Measurements from ENCODE around the gene PTGES3L.
"Not testable (repeated sequence)": the region's sequence is repeated elsewhere in the genome, so short reads cannot be mapped to it uniquely, and the experiment has no call there.

Gene PTGES3L

DNA sequence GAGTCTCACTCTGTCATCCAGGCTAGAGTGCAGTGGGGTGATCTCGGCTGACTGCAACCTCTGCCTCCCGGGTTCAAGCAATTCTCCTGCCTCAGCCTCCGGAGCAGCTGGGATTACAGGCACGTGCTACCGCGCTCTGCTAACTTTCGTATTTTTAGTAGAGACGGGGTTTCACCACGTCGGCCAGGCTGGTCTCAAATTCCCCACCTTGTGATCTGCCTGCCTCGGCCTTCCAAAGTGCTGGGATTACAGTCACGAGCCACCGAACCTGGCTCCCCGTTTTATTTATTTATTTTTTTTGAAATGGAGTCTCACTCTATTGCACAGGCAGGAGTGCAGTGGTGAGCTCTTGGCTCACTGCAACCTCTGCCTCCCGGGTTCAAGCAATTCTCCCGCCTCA is 4.2 kb downstream of the PTGES3L start:
- DNase-seq: not testable (repeated sequence)

DNA sequence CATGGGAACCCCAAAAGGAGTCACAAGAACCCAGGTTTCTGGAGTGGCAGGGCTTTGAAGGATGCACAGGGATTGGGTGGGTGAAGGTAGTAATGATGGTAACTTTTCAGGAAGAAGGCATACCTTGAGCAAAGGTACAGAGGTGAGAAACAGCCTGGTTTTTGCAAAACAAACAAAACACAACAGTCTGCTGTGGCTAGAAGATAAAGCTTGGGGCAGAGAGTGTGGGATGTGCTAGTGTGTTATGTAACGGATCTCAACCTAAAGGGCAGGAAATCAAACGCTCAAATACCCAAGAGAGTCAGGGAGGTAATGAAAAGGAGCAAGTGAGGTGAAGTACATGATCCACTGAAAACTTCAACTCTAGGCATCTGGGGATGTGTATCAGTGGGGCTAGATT is 4.6 kb downstream of the PTGES3L start:
- DNase-seq: no peak

DNA sequence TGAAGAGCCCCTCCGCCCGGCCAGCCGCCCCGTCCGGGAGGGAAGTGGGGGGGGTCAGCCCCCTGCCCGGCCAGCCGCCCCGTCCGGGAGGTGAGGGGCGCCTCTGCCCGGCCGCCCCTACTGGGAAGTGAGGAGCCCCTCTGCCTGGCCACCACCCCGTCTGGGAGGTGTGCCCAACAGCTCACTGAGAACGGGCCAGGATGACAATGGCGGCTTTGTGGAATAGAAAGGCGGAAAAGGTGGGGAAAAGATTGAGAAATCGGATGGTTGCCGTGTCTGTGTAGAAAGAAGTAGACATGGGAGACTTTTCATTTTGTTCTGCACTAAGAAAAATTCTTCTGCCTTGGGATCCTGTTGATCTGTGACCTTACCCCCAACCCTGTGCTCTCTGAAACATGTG is 6.6 kb downstream of the PTGES3L start:
- DNase-seq: not testable (repeated sequence)

DNA sequence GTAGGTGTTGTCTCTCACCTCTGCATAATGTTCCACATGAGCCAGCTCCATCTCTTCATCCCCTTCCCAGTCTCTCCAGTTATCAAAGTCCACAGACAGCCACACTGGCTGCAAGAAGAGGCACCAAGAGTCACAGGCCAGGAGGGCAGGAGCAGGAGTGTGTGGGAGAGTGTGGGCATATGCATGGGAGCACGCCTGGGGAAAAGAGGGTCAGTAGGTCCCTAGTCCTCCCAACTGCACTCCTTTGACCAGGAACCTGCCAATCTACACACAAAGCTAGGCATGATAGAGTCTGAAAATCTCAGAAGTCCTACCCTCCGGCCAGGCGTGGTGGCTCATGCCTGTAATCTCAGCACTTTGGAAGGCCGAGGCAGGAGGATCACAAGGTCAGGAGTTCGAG is 8.3 kb downstream of the PTGES3L start:
- DNase-seq: no peak

DNA sequence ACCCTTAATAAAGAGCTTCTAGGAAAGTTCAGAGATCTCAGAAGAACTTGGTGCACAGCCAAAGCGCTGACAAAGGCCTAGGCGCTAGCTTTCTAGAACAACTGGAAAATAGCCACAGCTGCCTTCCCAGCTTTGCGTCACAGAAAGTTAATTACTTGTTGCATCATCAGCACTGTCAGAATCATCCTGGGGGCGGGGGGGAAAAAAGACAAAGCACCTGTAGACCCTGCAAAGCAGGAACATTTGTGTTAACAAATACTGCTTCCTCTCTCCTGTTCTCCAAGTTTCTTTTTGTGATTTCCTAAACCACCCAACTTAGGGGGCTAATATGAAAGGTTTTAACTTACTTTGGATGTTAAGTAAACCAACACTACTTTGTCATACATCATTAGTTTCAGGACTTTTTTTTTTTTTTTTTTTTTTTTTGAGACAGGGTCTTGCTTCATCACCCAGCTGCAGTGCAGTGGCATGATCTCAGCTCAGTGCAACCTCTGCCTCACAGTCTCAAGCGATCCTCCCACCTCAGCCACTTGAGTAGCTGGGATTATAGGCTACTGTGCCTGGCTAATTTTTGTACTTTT is 10.8 kb downstream of the PTGES3L start:
- no peak for DNase-seq

DNA sequence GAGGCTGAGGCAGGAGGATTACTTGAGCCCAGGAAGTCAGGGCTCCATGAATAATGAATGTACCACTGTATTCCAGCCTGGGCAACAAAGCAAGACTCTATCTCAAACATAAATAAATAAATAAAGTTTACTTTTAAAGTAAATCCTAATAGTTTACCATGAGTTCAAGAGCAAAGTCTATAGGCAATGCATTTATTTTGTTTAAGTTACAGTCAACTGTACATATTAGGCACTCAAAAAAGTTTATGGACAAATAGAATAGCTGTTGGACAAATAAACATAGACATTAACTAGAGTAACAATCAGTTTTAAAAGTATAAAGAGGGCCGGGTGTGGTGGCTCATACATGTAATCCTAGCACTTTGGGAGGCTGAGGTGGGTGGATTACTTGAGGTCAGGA is 12.0 kb downstream of the PTGES3L start:
- DNase-seq: no peak

DNA sequence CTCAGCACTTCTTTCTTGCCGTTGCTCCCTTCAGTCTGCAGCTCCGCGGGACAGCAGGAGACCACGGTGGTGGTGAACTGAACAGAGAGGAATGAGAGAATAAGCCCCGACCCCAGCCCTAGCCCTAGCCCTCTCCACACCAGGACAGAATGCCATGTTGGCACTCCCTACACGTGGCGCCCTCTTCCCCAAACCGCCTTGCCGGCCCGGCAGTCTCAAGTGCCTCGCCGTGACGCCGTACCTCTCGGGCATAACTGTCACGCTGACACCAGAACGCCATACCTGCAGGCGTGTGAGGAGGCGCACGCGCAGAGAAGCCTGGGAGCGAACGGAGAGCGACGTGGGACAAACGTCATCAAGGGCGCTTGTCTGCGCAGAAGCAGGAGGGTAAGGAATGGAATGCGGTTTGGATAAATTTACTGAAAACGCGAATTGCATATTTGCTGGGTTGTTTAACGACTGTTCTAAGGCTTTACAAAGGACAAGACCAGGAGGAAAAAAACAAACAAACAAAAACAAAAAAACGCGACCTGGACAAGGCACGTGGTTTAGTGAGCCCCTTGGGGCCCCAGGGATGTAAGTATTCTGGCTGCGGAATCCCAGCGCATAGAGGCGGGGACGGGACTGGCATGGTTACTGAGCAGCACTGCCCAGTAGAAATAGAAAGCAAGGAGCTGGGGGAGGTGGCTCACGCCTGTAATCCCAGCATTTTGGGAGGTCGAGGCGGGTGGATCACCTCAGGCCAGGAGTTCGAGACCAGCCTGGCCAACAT is 15.5 kb downstream of the PTGES3L start, which contains the start of gene AARSD1:
Gene AARSD1, minus strand, starts transcription at position 294 of the 772 bp plus-strand sequence. Its CDS starts 14 bp downstream, at position 280.
- peak; percentile 91 to 92 for DNase-seq

DNA sequence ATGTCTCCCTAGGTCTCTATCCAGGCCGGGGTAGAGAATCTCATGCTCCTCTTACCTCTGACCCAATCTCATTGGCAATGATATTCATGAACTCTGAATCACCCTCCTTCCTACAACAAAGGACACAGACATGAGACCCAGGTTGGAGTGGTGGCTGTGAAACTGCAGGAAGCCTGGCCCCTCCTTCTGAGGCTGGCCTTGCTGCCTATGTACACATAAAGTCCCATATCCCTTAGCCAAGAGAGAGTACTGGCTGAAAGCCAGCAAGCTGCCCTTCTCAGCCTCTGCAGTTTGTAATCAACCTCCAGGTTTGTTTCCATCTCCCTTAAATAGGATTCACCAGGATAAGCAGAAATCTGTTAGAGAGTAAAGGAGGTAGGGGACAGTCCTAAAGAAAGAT is 26.2 kb downstream of the PTGES3L start:
- DNase-seq: no peak

DNA sequence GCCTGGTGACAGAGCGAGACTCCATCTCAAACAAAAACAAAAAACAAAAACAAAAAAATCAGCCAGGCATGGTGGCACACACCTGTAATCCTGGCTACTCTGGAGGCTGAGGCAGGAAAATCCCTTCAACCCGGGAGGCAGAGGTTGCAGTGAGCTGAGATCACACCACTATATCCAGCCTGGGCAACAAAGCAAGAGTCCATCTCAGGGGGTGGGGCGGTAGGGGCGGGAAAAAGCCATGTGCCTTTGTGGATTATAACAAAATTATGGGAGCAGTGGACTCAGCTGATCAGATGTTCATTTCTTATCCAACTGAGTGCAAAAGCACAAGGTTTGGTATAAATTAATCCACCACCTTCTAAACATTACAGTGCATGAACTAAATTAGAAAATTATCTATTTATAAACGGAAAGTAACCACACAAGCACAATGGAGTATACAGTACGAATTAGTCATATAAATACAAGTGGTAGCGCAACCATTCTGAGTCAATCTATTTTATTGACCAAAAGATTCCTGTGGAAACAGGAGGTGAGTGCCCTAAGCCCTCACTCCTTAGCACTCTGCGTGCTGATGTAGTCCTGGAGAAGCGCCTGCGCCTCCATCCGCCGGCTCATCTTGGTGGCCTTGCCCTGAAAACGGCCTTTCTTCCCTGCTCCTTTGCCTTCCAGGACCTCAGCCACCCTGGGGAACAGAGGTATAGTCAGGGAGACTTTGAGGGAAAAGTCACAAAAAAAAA is 29.7 kb downstream of the PTGES3L start:
- no peak for DNase-seq

DNA sequence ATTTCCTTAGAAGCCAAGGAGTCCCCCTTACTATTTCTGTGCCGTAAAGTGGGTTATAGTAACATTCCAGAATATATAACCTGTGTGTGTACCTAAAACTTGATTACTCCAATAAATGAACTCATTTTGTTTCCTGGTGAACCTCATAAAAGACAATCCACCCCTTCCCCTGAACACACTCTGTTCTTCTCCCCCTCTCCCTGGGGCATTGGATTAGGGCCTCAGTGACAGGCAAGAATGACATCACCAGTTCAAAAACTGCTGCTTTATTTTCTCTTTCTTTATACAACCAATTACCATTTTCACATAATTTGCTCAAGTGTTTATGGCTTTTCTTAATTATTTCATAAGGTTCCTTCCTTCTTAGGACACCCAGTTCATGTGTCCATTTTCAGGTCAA is 33.1 kb downstream of the PTGES3L start:
- DNase-seq: no peak

DNA sequence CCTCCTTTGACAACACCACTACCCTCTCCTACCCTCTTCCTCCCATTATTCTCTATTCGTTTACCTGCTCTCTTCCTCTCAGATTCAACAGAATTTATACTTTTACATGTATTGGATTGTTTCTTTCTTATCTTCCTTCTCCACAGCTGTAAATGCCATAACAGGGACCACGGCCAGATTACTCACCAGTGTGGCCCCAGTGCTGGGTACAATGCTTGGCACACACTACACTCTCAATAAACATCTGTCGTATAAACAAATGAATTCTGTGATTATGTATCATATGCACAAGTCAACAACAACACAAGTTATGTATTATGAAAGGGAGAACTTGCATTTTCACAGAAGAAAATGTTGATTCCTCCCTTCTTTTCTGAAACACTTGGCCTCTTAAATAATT is 35.7 kb downstream of the PTGES3L start:
- DNase-seq: no peak

DNA sequence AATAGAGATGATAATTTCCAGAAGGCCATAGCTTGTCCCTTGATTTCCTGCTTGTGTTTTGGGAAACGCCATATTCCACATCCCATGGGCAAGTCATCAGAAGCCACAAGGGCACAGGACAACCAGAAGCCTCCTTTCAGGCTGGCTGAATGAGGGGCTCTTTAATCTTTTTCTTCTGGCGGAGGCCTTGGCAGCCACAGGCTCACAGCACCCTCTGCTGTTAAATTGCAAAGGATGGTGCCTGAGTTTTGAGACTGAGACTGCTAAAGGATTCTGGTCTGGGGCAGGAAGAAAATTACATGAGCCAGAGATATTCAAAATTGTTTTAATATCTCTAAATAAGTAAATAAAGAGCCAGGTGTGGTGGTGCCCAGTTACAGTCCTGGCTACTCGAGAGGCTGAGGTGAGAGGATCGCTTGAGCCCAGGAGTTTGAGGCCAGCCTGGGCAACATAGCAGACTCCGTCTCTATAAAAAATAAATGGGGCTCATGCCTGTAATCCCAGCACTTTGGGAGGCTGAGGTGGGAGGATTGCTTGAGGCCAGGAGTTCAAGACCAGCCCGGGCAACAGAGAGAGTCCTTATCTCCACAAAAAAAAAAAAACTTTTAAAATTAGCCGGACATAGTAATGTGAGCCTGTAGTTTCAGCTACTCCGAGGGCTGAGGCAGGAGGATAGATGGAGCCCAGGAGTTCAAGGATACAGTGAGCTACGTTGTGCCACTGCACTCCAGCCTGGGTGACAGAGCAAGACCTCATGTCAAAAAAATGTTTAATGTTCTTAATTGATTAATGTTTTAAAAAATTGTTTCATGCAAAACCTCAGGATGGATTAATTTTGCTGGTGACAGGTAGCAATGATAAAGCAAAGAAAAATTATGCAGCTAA is 41.9 kb downstream of the PTGES3L start:
- peak; percentile 20 to 22 for DNase-seq

DNA sequence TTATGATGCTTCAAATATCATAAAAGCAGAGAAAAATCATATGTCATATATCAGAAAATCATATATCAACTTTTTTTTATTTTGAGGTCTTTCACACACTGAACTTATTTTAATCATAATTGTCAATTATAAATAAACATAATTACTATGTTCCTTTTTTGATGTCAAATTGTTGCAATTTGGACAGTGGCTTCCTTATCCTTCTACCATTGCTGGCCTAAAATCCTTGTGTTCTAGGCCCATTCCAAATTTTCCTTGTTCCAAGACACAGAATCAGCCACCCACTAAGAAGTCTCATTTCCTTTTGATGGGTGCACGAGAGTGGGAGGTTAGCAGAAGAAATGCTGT is 50.4 kb downstream of the PTGES3L start:
- DNase-seq: no peak

DNA sequence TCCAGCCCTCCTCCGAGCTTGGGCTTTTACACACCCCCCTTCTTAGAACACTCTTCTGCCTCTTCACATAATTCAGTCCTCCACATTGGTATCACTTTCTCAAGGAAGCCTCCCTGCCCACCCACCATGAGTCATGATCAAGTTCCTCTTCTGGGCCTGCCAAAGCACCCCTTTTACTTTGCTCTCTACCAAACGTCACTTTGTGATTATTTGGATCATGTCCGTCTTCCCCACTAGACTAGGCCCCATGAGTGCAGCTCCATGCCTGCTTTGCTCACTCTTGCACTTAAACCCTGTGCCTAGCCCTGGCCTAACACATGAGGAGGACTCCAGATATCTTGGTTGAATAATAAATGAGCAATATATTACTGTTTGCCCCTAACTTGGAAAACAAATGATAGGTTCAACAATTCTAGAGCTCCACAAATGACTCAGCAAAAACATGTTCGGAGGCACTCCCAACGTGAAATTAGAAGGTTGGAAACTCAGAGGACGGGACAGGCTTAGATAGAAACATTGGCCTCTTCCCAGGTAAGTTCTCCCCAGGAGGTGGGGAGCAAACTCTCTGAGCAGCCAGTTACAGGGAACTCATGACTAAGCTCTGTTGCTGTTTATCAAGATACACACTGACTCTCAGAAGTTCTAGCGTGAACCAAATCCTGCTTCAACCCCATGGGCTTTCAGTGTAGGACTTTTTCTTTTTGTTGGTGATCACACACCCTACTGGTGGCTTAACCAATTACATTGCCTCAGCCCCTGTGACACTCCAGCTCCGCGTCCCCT is 51.0 kb downstream of the PTGES3L start:
- DNase-seq: peak; percentile 14 to 65

DNA sequence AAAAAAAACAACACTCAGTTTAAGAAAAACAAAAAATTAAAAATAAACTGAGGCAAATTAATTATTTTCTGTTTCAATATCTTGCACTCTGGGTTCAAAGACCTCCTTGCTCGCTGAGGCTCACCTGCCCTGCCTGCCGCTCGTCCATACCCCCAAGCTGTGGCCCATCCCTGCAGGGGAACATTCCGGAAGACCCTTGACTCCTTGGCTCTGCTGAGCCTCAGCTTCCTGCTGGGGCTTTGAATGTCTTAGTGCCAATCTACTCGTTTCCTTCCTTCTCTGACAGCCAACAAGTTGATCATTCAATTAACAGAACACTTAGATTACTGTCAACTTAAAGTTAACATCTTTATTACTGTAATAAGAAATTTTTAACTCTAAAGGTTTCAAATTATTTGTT is 55.0 kb downstream of the PTGES3L start:
- no peak for DNase-seq

DNA sequence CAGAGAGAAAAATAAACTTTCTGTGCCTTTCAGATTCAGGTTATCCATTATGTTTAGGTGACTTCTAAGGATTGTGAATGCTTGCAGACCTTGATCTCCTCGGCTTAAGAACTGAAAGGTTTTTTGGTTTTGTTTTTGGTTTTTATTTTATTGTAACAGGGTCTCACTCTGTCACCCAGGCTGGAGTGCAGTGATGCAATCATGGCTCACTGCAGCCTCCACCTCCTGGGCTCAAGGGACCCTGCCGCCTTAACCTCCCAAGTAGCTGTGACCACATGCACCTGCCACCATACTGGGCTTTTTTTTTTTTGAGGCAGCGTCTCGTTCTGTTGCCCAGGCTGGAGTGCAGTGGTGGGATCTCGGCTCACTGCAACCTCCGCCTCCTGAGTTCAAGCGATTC is 56.4 kb downstream of the PTGES3L start:
- not testable (repeated sequence) for DNase-seq

DNA sequence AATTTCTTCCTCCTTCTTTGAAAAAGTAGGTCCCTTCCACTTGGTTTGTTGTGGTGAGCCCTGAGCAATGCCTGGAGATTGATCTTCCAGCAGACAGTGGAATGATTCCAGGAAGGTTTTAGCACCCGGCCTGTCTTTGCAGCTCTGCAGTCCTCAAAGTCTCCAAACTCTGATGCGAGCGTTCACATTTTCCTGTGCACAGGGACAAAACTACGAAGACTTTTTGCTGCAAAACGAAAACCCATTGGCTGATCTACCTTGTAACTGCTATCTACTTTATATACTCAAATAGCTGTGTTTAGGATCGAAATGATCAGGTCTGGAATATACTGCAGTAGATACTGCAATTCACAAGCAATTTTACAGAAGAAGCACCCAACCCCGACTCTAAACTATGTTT is 57.6 kb downstream of the PTGES3L start:
- DNase-seq: no peak

DNA sequence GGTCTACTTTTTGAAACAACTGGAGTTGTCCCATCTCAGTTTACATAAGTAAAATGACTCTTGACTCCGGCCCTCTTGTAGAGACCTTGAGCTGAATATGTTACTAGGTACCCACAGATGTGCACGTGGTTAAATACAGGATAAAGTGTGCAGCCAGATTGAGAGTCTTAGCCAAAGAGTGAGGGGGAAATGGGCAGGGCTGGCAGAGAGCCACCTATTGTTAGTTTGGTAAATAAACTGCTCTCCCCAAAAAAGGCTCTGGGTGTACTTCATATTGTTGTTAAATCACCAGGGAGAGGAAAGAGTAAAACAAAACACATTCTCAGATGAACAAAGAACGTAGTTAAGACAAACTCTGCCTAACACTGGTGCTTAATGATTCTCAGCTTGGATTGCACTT is 59.0 kb downstream of the PTGES3L start:
- DNase-seq: no peak

DNA sequence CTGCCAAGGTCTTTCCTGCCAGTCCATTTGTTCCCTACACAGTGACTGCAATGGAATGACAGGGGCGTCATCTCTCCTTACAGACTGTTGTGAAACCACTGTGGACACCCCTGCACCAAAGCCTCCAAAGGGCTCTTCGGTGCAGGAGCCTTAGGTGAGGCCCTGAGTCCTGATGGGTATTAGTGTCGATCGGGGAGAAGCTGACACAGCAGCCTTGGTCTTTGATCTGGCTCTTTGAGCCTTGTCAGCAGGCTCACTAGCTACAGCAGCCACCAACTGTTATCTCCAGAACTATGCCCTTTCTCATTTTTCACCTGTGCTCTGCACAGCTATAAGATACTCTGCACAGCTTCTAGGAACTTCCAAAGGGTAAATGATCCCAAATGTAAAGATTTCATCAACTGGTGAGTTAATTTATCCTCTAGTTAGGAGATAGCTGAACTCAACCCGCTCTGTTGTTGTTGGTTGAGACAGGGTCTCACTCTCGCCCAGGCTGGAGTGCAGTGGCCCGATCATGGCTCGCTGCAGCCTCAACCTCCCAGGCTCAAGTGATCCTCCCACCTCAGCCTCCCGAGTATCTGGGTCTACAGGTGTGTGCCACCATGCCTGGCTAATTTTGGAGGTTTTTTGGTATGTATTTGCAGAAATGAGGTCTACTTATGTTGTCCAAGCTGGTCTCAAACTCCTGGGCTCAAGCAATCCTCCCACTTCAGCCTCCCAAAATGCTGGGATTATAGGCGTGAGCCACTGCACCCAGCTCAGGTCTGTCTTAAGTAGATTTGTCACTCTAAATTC is 59.6 kb downstream of the PTGES3L start:
- no peak for DNase-seq

DNA sequence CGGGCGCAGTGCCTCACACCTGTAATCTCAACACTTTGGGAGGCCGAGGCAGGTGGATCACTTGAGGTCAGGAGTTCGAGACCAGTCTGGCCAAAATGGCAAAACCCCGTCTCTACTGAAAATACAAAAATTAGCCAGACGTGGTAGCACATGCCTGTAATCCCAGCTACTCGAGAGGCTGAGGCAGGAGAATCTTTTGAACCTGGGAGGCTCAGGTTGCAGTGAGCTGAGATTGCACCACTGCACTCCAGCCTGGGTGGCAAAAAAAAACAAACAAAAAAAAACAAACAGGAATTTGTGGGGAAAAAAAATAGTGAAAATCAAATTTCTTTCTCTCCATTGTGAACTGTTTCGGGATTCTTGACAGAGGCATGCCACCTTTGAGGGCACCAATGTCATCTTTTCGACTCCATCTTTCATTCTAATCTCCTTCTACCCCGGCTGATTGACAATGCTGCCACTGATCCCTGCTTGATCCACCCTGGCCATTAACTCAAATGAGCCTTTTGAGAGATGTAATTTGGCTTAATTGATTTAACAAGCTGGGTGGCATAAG is 60.3 kb downstream of the PTGES3L start:
- DNase-seq: not testable (repeated sequence)

Data from CD4-positive, alpha-beta T cell treated with Interleukin-1 beta for 1 hour (primary cell).